ENCODE results near the gene UTP15. TPM values are rescaled to one million over a fixed set of nuclear protein-coding genes. Genes with fewer than 3 reads are reported as not detected.

UTP15 gene
- total and polyA plus RNA-seq, 10 of the 15 experiments (the other 5 are each of a cell fraction or from before 2014, with no cell fraction given), result 22.5 to 39.4 (median 29.6) TPM

DNA sequence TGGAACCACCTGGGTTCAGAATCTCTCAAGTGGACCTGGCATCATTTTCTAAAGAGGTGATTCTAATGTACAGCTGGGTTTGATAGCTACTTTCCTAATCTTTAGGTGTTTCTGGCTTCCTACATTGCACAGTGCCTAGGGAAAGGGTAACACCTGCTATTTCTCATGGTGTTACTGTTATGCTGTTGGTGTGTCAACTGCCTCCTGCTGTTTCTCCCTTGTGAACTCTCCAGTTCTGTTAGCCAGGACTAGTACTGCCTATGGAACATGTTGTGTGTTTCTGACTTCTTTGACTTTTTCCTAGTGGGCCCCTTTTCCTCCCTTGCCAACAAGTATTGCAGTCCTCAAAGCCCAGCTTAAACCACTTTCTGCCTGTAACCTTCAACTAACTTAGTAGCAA, 66.0 kb downstream of the UTP15 start (continued):
- TF ChIP-seq, protein P1, sequence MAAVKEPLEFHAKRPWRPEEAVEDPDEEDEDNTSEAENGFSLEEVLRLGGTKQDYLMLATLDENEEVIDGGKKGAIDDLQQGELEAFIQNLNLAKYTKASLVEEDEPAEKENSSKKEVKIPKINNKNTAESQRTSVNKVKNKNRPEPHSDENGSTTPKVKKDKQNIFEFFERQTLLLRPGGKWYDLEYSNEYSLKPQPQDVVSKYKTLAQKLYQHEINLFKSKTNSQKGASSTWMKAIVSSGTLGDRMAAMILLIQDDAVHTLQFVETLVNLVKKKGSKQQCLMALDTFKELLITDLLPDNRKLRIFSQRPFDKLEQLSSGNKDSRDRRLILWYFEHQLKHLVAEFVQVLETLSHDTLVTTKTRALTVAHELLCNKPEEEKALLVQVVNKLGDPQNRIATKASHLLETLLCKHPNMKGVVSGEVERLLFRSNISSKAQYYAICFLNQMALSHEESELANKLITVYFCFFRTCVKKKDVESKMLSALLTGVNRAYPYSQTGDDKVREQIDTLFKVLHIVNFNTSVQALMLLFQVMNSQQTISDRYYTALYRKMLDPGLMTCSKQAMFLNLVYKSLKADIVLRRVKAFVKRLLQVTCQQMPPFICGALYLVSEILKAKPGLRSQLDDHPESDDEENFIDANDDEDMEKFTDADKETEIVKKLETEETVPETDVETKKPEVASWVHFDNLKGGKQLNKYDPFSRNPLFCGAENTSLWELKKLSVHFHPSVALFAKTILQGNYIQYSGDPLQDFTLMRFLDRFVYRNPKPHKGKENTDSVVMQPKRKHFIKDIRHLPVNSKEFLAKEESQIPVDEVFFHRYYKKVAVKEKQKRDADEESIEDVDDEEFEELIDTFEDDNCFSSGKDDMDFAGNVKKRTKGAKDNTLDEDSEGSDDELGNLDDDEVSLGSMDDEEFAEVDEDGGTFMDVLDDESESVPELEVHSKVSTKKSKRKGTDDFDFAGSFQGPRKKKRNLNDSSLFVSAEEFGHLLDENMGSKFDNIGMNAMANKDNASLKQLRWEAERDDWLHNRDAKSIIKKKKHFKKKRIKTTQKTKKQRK (IDR thresholded peaks at IDR 0.05; ENCODE audit: low read depth, low read length), result no peak

Other genes with a start within 250 kb of the UTP15 start
- not detected in 2 replicates for gene FOXD1, start 117.0 kb upstream of the UTP15 start, total RNA-seq (2014; rRNA removed)
- gene FOXD1, start 117.0 kb upstream of the UTP15 start, total RNA-seq (2014; rRNA removed; fragmentation: Illumina TruSeq; extraction: Trizol), result not detected in 2 replicates
- not detected in 2 replicates for gene FOXD1, start 117.0 kb upstream of the UTP15 start, total RNA-seq (2021)
- gene FOXD1, start 117.0 kb upstream of the UTP15 start, polyA plus RNA-seq (2011; rRNA removed), result not detected in 2 replicates
- not detected in 2 replicates for gene FOXD1, start 117.0 kb upstream of the UTP15 start, polyA plus RNA-seq (2014; fragmentation: Illumina TruSeq; extraction: Trizol)
- not detected for gene FOXD1, start 117.0 kb upstream of the UTP15 start, polyA plus RNA-seq (2014; fragmentation: Nextera tagmentation; extraction: Ambion mirVana)
- gene FOXD1, start 117.0 kb upstream of the UTP15 start, polyA plus RNA-seq (2014; rRNA removed), result not detected in 2 replicates
- not detected for gene FOXD1, start 117.0 kb upstream of the UTP15 start, polyA plus RNA-seq (2016; fragmentation: Nextera tagmentation; extraction: Ambion mirVana)
- 492 and 532 TPM in 2 replicates for gene BTF3, start 67.3 kb upstream of the UTP15 start, total RNA-seq (2014; rRNA removed)
- 855 and 860 TPM in 2 replicates for gene BTF3, start 67.3 kb upstream of the UTP15 start, total RNA-seq (2014; rRNA removed; fragmentation: Illumina TruSeq; extraction: Trizol)
- 836 and 848 TPM in 2 replicates for gene BTF3, start 67.3 kb upstream of the UTP15 start, total RNA-seq (2021)
- 807 and 1,223 TPM in 2 replicates for gene BTF3, start 67.3 kb upstream of the UTP15 start, polyA plus RNA-seq (2011; rRNA removed)
- 1,650 and 1,701 TPM in 2 replicates for gene BTF3, start 67.3 kb upstream of the UTP15 start, polyA plus RNA-seq (2014; fragmentation: Illumina TruSeq; extraction: Trizol)
- gene BTF3, start 67.3 kb upstream of the UTP15 start, polyA plus RNA-seq (2014; fragmentation: Nextera tagmentation; extraction: Ambion mirVana), result 1,000 to 10,000 TPM; 1,064 to 1,108 TPM
- 830 and 886 TPM in 2 replicates for gene BTF3, start 67.3 kb upstream of the UTP15 start, polyA plus RNA-seq (2014; rRNA removed)
- 100 to 1,000 TPM; 922 to 993 TPM for gene BTF3, start 67.3 kb upstream of the UTP15 start, polyA plus RNA-seq (2016; fragmentation: Nextera tagmentation; extraction: Ambion mirVana)
- gene ANKRA2, start 104 bp upstream of the UTP15 start, total RNA-seq (2014; rRNA removed), result 23.7 and 28.4 TPM in 2 replicates
- gene ANKRA2, start 104 bp upstream of the UTP15 start, total RNA-seq (2014; rRNA removed; fragmentation: Illumina TruSeq; extraction: Trizol), result 17.3 and 18.2 TPM in 2 replicates
- 12.8 and 13.3 TPM in 2 replicates for gene ANKRA2, start 104 bp upstream of the UTP15 start, total RNA-seq (2021)
- 47.1 and 77.2 TPM in 2 replicates for gene ANKRA2, start 104 bp upstream of the UTP15 start, polyA plus RNA-seq (2011; rRNA removed)
- gene ANKRA2, start 104 bp upstream of the UTP15 start, polyA plus RNA-seq (2014; fragmentation: Illumina TruSeq; extraction: Trizol), result 12.3 and 15.1 TPM in 2 replicates
- 10 to 100 TPM; 19.4 to 31.3 TPM for gene ANKRA2, start 104 bp upstream of the UTP15 start, polyA plus RNA-seq (2014; fragmentation: Nextera tagmentation; extraction: Ambion mirVana)
- 15.1 and 20.2 TPM in 2 replicates for gene ANKRA2, start 104 bp upstream of the UTP15 start, polyA plus RNA-seq (2014; rRNA removed)
- 10 to 100 TPM; 30.2 to 32.6 TPM for gene ANKRA2, start 104 bp upstream of the UTP15 start, polyA plus RNA-seq (2016; fragmentation: Nextera tagmentation; extraction: Ambion mirVana)
- 0.23 and 0.38 TPM in 2 replicates for gene ARHGEF28, start 60.5 kb downstream of the UTP15 start, total RNA-seq (2014; rRNA removed)
- 0.18 and 0.22 TPM in 2 replicates for gene ARHGEF28, start 60.5 kb downstream of the UTP15 start, total RNA-seq (2014; rRNA removed; fragmentation: Illumina TruSeq; extraction: Trizol)
- 0.15 and 0.19 TPM in 2 replicates for gene ARHGEF28, start 60.5 kb downstream of the UTP15 start, total RNA-seq (2021)
- gene ARHGEF28, start 60.5 kb downstream of the UTP15 start, polyA plus RNA-seq (2011; rRNA removed), result 0.72 TPM in 2 replicates
- 0.10 and 0.54 TPM in 2 replicates for gene ARHGEF28, start 60.5 kb downstream of the UTP15 start, polyA plus RNA-seq (2014; fragmentation: Illumina TruSeq; extraction: Trizol)
- not detected for gene ARHGEF28, start 60.5 kb downstream of the UTP15 start, polyA plus RNA-seq (2014; fragmentation: Nextera tagmentation; extraction: Ambion mirVana)
- gene ARHGEF28, start 60.5 kb downstream of the UTP15 start, polyA plus RNA-seq (2014; rRNA removed), result 0.10 and 0.16 TPM in 2 replicates
- gene ARHGEF28, start 60.5 kb downstream of the UTP15 start, polyA plus RNA-seq (2016; fragmentation: Nextera tagmentation; extraction: Ambion mirVana), result under 1 TPM; 0.43 to 0.60 TPM

All from GM12878 (cell line).